HG03565 (cell line): ENCODE data around the gene NANS.
A peak's percentile ranks its signal among the peaks of the same experiment; 100 is the strongest.
"Not testable (repeated sequence)": the region's sequence is repeated elsewhere in the genome, so short reads cannot be mapped to it uniquely, and the experiment has no call there.

Experiments
- ATAC-seq: cut with Tn5 transposase; IDR thresholded peaks from one replicate; pipeline ENCODE4 v1.9.1; 2021; ENCODE audit warnings: mild to moderate bottlenecking, moderate library complexity; ENCODE audit not compliant: unreplicated experiment

NANS gene, protein sequence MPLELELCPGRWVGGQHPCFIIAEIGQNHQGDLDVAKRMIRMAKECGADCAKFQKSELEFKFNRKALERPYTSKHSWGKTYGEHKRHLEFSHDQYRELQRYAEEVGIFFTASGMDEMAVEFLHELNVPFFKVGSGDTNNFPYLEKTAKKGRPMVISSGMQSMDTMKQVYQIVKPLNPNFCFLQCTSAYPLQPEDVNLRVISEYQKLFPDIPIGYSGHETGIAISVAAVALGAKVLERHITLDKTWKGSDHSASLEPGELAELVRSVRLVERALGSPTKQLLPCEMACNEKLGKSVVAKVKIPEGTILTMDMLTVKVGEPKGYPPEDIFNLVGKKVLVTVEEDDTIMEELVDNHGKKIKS

DNA sequence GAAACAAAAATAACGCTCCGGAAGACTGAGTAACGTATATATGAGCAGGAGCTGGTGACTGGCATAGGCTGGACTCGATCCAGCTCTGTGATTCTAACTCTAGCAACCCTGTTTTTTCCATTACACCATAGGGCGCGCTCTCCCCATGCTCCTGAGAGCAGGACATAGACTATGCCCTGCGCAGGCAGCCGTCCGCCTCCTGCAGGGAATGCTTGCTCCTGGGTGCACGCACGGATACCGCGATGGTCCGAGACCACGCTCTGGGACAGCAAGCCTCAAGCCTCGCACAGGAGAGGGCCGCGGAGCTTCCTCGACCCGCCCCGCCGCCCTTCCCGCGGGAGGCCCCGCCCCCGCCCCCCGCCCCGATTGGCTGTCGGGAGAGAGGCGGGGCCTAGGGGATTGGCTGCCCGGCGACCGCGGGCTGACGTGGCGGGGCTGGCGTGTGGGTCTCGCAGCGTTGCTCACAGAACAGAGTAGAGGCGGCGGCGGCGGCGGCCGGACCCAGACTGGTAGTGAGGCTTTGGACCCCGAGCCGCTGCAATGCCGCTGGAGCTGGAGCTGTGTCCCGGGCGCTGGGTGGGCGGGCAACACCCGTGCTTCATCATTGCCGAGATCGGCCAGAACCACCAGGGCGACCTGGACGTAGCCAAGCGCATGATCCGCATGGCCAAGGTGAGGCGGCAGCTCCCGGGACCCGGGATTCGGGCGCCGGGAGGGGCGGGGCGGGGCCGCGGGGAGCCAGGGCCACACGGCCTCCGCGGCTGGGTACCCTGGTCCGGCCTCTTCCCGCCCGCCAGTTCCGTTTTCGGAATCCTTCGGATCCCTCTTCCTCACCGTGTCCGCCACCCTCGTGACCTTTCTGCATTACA, at the start of gene NANS:
Gene NANS, plus strand, starts transcription at position 464 of the 869 bp plus-strand sequence. Its CDS starts 77 bp downstream, at position 541.
- ATAC-seq, result peak; percentile 82

DNA sequence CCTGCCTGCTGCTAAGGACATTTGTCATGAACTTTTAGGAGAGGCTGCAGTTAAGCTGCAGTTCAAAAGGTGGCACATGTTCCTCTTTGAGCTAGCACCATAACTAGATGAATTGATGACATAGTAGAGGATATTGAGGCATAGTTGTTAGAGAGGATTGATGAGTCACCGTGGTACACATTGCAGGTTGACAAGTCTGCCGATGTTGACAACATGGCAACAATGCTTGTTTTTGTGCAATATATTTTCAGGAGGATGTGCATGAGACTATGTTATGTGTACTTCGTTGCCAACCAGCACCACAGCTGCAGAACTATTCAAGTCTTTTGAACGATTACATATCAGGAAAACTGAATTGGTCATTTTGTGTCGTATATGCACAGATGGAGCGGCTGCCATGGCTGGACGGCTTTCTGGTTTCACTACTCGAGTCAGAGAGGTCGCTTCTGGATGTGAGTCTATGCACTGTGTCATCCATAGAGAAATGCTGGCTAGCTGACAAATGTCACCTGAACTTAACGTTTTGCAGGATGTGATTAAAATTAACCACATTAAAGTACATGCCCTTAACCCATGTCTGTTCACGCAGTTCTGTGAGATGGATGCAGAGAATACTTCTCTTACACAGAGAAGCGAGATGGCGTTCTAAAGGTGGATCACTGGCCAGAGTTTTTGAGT, 49.1 kb upstream of the NANS start:
- no peak for ATAC-seq

DNA sequence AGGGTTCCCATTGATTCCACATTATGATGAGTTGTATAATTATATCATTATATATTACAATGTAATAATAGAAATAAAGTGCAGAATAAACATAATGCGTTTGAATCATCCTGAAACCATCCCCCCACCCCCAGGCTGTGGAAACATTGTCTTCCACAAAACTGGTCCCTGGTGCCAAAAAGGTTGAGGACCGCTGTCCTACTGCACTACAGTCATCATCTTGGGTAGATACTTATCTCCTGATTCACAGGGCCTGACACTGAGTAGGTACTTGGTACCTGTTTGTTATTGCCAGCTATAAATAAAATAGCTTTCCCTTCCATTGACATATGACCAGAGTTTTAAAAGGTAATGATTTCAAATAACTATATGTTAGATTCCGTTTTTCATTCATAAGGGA, 47.8 kb upstream of the NANS start:
- no peak for ATAC-seq

DNA sequence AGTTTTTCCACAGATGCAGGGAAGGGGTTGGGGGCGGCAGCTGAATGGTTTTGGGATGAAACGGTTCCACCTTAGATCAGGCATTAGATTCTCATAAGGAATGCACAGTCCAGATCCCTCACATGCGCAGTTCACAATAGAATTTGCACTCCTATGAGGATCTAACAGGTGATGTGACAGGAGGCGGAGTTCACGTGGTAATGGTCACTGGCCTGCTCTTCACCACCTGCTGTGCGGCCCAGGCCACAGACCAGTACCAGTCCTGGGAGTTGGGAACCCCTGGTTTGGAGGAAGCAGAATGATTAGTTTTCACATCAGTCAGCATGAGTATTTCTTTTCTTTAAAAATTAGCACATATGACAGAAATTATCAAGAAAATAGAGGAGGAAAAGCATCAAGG, 47.1 kb upstream of the NANS start:
- no peak for ATAC-seq

DNA sequence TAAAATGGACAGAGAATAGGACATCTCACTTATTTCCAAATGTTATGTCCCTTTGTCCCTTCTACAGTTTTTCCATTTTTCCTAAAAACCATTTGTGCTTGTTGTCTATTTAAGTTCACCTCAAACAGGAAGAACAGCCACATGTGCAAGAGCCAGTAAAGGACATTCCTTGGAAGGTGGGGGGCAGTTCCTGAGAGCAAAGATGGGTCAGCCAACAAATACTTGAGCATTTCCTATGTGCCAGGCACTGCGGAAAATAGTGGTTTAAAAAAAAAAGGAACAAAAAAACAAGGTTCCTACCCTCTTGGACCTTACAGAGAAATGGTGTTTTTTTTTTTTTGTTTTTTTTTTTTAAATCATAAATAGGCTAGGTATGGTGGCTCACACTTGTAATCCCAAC, 46.6 kb upstream of the NANS start:
- ATAC-seq, result no peak

DNA sequence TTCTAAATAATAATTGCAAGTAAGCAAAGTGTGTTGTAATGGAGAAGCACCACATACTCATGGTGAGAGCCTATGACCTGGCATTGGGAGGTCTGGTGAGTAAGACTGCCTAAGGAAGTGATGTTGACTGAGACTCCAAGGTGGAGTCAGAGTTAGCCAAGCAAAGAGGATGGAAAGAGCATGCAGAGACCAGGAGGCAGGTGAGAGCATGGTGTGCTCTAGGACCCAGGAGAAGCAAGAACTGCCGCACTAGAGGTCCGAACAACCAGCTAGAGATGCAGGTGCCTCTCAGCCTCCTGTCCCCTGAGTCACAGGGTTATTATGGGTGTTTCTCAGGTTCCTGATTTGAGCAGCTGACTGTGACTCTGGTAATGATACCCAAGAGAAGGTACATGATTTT, 46.1 kb upstream of the NANS start:
- peak; percentile 87 for ATAC-seq

DNA sequence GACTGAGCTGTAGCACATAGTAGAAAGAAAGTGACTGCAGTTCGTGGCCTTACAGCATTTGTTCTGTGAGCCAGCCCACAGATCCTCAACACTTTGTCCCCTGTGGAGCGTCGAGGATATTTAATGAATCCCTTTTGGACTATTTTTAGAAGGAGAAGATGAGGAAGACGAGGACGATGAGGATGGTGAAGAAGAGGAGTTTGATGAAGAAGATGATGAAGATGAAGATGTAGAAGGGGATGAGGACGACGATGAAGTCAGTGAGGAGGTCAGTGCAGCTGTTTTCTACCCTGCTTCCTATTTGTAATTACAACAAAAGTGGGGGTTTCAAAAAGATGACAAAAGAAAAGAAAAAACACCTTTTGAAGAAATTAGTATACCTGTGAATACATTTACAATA, 45.4 kb upstream of the NANS start:
- ATAC-seq, result no peak

DNA sequence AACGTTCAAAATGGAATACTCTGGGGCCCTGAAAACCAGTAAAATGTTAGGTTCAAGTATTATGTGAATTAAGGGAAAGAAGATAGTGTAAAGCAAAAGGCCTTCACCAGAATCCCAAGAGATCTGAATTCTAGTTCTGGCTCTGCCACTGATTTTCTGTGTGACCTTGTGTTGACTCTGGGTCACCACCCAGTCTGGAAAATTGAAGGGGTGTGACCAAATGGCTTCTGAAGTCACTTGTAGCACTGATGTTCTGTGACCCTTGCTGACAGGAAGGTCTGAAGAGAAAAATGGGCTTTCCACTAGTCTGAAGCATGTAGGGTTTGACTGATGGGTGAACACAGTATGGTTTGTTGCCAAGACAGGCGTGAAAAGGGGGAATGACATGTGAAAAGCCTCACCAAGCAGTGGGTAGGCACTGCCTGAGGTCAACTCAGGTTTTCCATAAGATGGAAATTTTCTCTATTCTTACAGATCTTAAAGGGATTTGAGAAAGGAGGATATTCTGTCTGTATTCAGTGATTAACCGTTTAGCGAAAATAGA, 40.3 kb upstream of the NANS start:
- ATAC-seq, result no peak

DNA sequence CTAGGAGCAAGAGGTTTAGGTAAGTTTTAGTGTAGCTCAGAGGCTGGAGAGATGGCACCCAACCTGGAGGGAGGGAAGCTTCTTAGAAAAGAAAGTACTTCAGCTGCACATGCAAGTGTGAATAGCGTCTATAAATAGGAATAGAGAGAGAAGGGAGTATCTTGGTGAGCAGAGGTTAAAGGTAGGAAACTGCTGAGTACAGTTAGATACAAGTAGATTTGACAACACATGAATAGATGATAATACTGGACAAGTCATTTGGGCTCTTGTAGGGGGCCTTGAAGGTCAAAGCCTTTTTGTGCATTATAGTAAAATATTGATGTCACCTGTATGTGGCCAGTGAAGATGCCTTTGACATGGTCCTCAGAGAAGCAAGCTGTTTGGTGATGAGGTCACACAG, 39.2 kb upstream of the NANS start:
- no peak for ATAC-seq

DNA sequence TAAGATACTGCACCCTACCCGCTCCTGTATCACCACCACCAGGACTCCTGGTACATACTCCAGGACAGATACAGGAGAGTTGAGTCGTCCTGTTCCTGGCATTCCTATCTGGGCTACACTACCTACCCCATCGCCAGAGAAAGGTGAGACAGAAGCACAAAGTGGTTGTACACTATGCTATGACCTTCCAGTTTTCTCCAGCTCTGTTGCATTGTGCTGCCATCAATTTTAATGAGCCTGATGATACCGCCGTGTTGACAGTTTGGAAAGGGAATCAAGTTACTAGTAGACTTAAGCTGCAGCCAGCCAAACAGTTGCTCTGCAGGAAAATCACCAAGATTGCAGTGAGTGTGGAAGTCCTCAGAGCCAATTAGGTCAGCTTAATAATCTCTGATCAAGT, 38.2 kb upstream of the NANS start:
- ATAC-seq, result no peak

DNA sequence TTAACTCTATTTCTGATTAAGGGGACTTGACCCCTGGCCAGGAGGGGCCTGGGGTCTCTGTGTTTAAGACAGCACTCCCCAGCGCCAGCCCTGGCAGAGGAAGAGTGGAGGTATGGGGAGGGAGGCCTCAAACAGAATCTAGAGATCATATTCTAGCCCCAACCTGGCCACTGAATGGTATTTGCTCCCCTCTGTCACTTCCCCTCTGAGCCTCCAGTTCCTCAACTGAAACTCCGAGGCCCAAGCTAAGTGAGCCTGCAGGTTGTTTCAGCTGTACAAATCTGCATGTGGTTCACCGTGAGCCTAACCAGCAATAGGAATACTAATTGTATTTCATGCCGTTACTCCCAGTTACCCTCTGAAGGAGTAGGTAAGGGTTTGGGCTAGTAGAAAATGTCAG, 37.4 kb upstream of the NANS start:
- no peak for ATAC-seq

DNA sequence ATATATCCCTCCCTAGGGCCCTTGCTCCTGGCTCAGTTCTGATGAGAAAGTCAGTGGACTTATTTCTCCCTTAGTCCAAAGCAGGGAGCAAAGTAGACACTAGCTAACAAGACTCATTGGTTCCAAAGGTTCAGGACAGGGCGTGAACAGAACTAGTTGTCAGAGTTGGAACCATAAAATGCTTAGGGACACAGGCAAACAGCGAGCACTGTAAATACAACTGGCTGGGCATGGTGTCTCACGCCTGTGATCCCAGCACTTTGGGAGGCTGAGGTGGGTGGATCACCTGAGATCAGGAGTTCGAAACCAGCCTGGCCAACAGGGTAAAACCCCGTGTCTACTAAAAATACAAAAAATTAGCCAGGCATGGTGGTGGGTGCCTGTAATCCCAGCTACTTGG, 36.7 kb upstream of the NANS start:
- ATAC-seq, result not testable (repeated sequence)

DNA sequence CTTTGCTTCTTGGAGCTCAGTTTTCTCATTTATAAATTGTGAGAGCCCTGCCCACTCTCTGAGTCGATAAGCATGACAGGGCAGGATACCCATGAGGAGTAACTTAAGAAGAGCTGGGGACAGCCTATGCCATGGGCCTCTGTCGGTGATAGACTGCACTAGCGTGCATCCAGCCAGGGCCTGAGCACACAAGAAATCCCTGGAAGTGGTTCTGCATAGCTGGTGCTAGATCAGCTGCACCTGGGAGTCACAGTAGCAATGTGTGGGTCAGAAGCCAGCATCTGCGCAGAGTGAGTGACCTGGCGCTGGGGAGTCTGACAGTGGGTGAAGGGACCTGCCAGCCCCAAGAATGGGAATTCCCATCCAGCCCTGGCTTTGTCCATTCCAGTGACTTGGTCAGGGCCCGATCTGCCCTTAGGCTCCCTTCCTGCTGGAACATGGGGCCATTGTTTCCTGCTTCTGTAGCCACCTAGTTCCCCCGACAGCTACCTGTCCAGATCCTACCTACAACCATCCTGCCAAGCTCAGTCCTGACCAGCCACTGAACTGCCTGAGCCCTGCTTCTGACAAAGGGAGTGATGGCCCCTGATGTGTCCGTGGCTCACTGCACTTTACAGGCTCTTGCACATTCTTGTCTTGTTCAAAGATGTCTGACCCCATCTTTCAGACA, 35.9 kb upstream of the NANS start:
- ATAC-seq, result no peak

DNA sequence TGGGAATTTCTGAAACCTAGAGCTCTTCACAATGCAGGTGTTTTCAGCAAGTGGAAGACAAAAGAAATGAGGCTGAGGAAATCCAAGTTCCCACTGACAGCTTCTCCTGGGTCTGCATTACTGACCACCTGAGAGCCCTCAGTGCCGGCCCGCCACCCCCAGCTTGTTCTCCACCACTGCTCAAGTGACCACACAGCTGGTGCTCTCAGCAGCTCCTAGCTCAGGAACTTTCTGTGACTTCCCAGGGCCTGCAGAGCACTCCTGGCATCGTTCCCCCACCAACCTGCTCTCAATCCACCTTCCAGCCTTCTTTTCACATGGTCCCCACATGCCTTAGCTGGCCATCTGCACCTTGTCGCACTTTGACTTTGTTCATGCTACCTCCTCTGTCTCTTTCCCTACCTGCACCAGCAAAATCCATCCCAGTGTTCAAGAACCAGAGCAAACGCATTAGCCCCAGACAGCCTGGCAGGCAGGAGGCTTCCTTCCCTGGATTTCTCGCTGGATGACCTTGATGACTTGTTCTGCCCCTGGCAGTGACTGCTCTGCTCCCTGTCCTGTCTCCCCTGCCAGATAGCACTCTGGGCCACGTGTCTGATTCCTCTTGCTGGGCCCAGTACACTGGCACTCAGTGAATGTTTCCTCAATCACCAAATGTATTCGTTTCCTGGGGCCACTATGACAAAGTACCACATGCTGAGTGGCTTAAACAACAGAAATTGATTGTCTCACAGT, 35.1 kb upstream of the NANS start:
- no peak for ATAC-seq

DNA sequence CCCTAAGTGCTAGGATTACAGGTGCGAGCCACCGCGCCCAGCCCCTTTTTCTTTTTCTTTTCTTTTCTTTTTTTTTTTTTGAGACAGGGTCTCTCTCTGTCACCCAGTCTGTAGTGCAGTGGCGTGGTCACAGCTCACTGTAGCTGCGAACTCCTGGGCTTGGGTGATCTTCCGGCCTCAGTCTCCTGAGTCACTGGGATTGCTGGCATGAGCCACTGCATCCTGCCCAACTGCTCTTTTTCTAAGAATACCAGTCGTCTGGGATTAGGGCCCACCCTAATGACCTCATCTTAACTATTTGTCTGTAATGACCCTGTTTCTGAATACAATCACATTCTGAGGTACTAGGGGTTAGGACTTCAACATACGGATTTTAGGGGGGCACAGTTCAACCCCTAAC, 34.1 kb upstream of the NANS start:
- no peak for ATAC-seq

DNA sequence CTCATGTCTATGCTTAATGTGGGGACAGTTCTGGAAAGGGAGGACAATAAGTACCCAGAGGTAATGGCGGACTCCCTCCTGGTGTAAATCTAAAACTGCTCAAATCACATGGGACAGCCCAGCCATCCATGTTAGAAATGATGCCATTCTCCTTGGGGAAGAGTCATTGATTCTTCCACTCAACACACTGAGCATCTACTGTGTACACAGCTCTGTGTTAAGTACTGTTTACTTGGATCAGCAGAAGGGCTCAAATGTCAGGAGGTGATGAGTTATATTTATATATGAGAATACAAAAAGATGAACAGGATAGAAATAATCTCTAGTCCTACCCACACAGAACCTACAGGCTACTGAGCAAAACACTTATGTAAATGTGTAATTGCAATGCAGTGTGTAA, 31.8 kb upstream of the NANS start:
- no peak for ATAC-seq

DNA sequence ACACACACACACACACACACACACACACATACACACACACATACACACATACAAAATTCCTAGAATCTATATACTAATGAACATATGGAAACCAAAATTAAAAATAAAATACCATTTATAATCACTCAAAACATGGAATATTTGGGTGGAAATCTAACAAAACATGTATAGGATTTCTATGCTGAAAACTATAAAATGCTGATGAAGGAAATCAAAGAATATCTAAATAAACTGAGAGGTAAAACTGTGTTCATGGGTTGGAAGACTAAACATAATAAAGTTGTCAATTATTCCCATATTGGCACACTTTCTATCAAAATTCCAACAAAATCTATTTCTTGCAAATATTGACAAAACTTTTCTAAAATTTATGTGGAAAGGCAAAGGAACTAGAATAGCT, 25.4 kb upstream of the NANS start:
- no peak for ATAC-seq

DNA sequence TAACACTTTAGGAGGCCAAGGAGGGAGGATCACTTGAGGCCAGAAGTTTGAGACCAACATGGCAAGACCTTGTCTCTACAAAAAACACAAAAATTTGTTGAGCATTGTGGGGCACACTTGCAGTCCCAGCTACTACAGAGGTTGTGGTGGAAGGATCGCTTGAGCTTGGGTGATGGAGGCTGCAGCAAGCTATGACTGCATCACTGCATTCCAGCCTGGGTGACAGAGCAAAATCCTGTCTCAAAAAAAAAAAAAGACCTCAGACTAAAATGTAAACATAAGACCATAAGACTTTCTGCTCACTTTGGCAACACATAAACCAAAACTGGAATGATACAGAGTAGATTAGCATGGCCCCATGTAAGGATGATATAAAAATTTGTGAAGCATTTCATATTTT, 24.6 kb upstream of the NANS start:
- ATAC-seq, result no peak

DNA sequence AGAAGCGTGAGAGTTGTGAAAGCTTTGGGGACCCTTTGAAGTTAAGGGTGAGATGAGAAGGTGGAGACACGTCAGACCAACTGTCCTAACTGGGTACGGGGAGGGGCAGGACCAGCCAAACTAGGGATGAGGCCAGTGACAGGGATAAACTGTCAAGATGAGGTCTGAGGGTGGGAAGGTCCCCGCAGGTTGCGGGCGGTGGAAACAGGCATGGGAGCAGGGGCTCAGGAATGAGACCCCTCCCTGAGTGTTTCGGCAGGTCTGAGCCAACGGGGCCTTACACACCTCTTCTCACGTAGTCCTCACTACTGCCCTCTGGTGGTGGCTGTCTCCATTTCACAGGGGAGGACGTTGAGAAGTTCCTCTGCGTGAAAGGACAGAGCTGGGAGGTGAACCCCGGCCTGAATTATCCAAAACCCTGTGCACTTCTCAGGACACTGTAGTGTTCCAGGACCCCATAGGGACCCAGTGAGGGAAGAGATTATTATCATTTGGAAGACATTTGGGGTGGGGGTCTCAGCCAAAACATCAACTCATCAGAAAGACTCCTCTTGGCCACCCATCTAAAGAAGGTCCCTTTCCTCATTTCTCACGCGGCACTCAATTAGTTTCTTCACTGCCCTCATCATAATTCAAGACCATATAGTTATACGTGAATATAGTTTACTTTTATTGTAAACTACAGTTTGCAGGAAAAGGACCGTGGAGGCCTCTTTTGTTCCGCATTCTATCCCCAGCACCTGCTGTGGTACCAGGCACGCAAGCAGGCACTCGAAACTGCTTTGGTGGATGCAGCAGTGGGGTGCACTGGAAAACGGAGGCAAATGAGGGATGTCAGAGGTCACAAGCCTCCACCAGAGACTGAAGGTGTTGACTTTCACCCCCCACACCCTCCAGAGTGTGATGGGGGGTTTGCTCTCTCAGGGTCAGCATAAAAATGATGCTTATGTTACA, 21.7 kb upstream of the NANS start:
- ATAC-seq, result no peak
